HepG2 (cell line): Measurements from ENCODE around the gene LPAR1.

Source experiments
- CEBPB ChIP-seq: IDR thresholded peaks from 2 replicates; pipeline ENCODE4 v1.6.1; 2011; ENCODE audit warnings: low read depth, low read length, improper control_type of control experiment, borderline replicate concordance
- EZH2 ChIP-seq: conservative IDR thresholded peaks from 2 replicates; pipeline ENCODE4 v1.6.1; 2012; ENCODE audit warnings: mild to moderate bottlenecking, low read depth, low read length, moderate library complexity
- GLI4 ChIP-seq: sonication (generic); formaldehyde crosslinking; IDR thresholded peaks from 2 replicates; pipeline ENCODE4 v1.5.1; 2020; ENCODE audit warnings: missing genetic modification reagents, mild to moderate bottlenecking, moderate library complexity, borderline replicate concordance
- JUND ChIP-seq: sonication (generic); formaldehyde crosslinking; IDR thresholded peaks from 2 replicates; pipeline ENCODE4 v1.8.0; 2022; ENCODE audit warnings: mild to moderate bottlenecking, missing genetic modification reagents
- MTA1 ChIP-seq: sonication (generic); formaldehyde crosslinking; IDR thresholded peaks from 2 replicates; pipeline ENCODE4 v1.4.0; 2020; ENCODE audit warnings: missing genetic modification reagents, mild to moderate bottlenecking, borderline replicate concordance
- POLR2AphosphoS5 ChIP-seq: IDR thresholded peaks from 2 replicates; pipeline ENCODE4 v1.6.1; 2012; ENCODE audit warnings: low read depth, low read length
- SALL2 ChIP-seq: sonication (generic); formaldehyde crosslinking; IDR thresholded peaks from 2 replicates; pipeline ENCODE4 v1.8.1; 2023; ENCODE audit warnings: mild to moderate bottlenecking, missing genetic modification reagents, inconsistent platforms
- SRY ChIP-seq: sonication (generic); formaldehyde crosslinking; IDR thresholded peaks from 2 replicates; pipeline ENCODE4 v1.8.0; 2022; ENCODE audit warnings: mild to moderate bottlenecking, missing genetic modification reagents
- ZNF501 ChIP-seq: sonication (generic); formaldehyde crosslinking; IDR thresholded peaks from 2 replicates; pipeline ENCODE4 v1.5.1; 2020; ENCODE audit warnings: mild to moderate bottlenecking, moderate library complexity, missing genetic modification reagents
- TF ChIP-seq, protein P1 (sequence below): sonication (generic); formaldehyde crosslinking; IDR thresholded peaks from 2 replicates; pipeline ENCODE4 v1.5.0; 2020; ENCODE audit warnings: mild to moderate bottlenecking, missing genetic modification reagents, moderate library complexity
- TF ChIP-seq, protein P2 (sequence below): sonication (generic); formaldehyde crosslinking; IDR thresholded peaks from 2 replicates; pipeline ENCODE4 v1.4.0; 2020; ENCODE audit warnings: low read depth, mild to moderate bottlenecking, missing genetic modification reagents

DNA sequence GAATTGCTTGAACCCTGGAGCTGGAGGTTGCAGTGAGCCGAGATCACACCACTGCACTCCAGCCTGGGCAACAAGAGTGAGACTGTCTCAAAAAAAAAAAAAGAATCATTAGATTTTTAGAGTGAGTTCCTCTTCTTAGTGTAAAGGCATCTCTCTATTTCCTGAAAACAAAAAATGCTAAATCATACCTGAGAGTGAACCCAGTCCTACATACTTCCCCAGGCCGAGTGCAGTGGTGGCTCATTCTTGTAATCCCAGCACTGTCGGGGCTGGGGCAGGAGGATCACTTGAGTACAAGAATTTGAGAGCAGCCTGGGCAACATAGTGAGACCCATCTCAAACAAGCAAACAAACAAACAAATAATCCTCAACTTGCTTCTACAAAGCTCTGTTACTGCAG lies 38.2 kb upstream of the LPAR1 start:
- TF ChIP-seq EZH2 = no peak
- TF ChIP-seq, protein P1, sequence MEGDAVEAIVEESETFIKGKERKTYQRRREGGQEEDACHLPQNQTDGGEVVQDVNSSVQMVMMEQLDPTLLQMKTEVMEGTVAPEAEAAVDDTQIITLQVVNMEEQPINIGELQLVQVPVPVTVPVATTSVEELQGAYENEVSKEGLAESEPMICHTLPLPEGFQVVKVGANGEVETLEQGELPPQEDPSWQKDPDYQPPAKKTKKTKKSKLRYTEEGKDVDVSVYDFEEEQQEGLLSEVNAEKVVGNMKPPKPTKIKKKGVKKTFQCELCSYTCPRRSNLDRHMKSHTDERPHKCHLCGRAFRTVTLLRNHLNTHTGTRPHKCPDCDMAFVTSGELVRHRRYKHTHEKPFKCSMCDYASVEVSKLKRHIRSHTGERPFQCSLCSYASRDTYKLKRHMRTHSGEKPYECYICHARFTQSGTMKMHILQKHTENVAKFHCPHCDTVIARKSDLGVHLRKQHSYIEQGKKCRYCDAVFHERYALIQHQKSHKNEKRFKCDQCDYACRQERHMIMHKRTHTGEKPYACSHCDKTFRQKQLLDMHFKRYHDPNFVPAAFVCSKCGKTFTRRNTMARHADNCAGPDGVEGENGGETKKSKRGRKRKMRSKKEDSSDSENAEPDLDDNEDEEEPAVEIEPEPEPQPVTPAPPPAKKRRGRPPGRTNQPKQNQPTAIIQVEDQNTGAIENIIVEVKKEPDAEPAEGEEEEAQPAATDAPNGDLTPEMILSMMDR (CRISPR knock-in tag) = no peak
- TF ChIP-seq POLR2AphosphoS5 = no peak
- TF ChIP-seq MTA1 (CRISPR knock-in tag) = no peak
- no peak for TF ChIP-seq GLI4 (CRISPR knock-in tag)
- TF ChIP-seq JUND (CRISPR knock-in tag) = no peak
- TF ChIP-seq CEBPB = no peak
- TF ChIP-seq SRY (CRISPR knock-in tag) = no peak
- no peak for TF ChIP-seq SALL2
- TF ChIP-seq, protein P2, sequence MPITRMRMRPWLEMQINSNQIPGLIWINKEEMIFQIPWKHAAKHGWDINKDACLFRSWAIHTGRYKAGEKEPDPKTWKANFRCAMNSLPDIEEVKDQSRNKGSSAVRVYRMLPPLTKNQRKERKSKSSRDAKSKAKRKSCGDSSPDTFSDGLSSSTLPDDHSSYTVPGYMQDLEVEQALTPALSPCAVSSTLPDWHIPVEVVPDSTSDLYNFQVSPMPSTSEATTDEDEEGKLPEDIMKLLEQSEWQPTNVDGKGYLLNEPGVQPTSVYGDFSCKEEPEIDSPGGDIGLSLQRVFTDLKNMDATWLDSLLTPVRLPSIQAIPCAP = no peak
- TF ChIP-seq ZNF501 = no peak
